GM12878 (cell line): Measurements from ENCODE around the gene RPL34. TPM values are rescaled to one million over a fixed set of nuclear protein-coding genes. Genes with fewer than 3 reads are reported as not detected.

Experiments
- ATAC-seq: fragments of 200-7000 bp; cut with Tn5 transposase; 3 replicates; pipeline ENCODE4 v1.9.1; 2020; ENCODE audit warnings: mild to moderate bottlenecking, moderate library complexity
- BruUV-seq: library from RNA; stranded (reverse); fragments of 400-500 nt; replicated peaks from 2 replicates; lab custom pipeline; 2021; lab: Mats Ljungman, UMichigan
- CTCF ChIA-PET: fragments of 300-600 bp; sonication (Branson Sonifier 250); formaldehyde crosslinking; extraction: SDS; loops from one replicate; lab custom pipeline; 2021; ENCODE audit warnings: inconsistent platforms; lab: Yijun Ruan, JAX
- POLR2A ChIA-PET: fragments of 350-600 bp; formaldehyde crosslinking; extraction: SDS; loops from one replicate; lab custom pipeline; 2021; ENCODE audit warnings: inconsistent platforms; lab: Charles Lee
- RAD21 ChIA-PET: fragments of 300-600 bp; sonication (Branson Sonifier 250); formaldehyde crosslinking; loops from one replicate; lab custom pipeline; 2023; ENCODE audit warnings: antibody characterized with exemption; ENCODE audit not compliant: unreplicated experiment; lab: Charles Lee
- SMC1A ChIA-PET: fragments of 300-600 bp; sonication (Branson Sonifier 250); formaldehyde crosslinking; loops from one replicate; lab custom pipeline; 2023; ENCODE audit not compliant: unreplicated experiment, uncharacterized antibody; lab: Charles Lee
- DNase-seq: peaks from one replicate; pipeline ENCODE4 v3.0.0-alpha.2; 2011; ENCODE audit warnings: low read depth, low spot score
- FAIRE-seq: peaks from 3 replicates; lab custom pipeline; 2011; peaks lifted over from hg19 to GRCh38; lab: Jason Lieb, UNC
- H2AFZ ChIP-seq: 2 replicates; pipeline ENCODE4 v1.6.0; 2011; ENCODE audit warnings: low read depth, low read length, control low read depth; ENCODE audit not compliant: control insufficient read depth
- H3K27ac ChIP-seq: 2 replicates; pipeline ENCODE4 v1.5.1; 2011; ENCODE audit warnings: control low read depth; ENCODE audit not compliant: control insufficient read depth, insufficient read depth
- H3K27me3 ChIP-seq, 2 experiments: replicated peaks in 1 of 2; 2 replicates each; pipeline versions ENCODE4 v1.6.0 to v1.6.1; 2011; ENCODE audit warnings: low read length in 1 of 2; ENCODE audit not compliant: control insufficient read depth in 2 of 2, insufficient read depth in 2 of 2
- H3K36me3 ChIP-seq, 2 experiments: 2 replicates each; pipeline ENCODE4 v1.5.1; 2011; ENCODE audit warnings: low read length in 1 of 2; ENCODE audit not compliant: control insufficient read depth in 2 of 2, insufficient read depth in 2 of 2
- H3K4me1 ChIP-seq: 2 replicates; pipeline ENCODE4 v1.6.1; 2011; ENCODE audit warnings: mild to moderate bottlenecking, low read length, moderate library complexity, mixed read lengths; ENCODE audit not compliant: control insufficient read depth, insufficient read depth
- H3K4me2 ChIP-seq: 2 replicates; pipeline ENCODE4 v1.6.0; 2011; ENCODE audit warnings: control low read depth; ENCODE audit not compliant: control insufficient read depth, insufficient read depth
- H3K4me3 ChIP-seq: fragments of 200-600 bp; sonication (generic); 2 replicates; pipeline ENCODE4 v1.5.1; 2016
- H3K79me2 ChIP-seq: 2 replicates; pipeline ENCODE4 v1.6.0; 2011; ENCODE audit warnings: low read length; ENCODE audit not compliant: control insufficient read depth, insufficient read depth
- H3K9ac ChIP-seq: 2 replicates; pipeline ENCODE4 v1.8.0; 2011; ENCODE audit warnings: low read length, control low read depth, mixed read lengths; ENCODE audit not compliant: control insufficient read depth, insufficient read depth
- H3K9me3 ChIP-seq: replicated peaks from 3 replicates; pipeline ENCODE4 v1.5.1; 2011; ENCODE audit warnings: mild to moderate bottlenecking, low read length; ENCODE audit not compliant: control insufficient read depth, insufficient read depth
- H4K20me1 ChIP-seq: 2 replicates; pipeline ENCODE4 v1.6.0; 2011; ENCODE audit not compliant: control insufficient read depth, insufficient read depth
- MLLT1 ChIP-seq: fragments of 450-650 bp; IDR thresholded peaks from 2 replicates; pipeline ENCODE4 v1.6.1; 2016; ENCODE audit warnings: mild to moderate bottlenecking
- PAX8 ChIP-seq: fragments of 450-650 bp; IDR thresholded peaks from 2 replicates; pipeline ENCODE4 v1.6.1; 2017; ENCODE audit warnings: mild to moderate bottlenecking, moderate library complexity
- SIX5 ChIP-seq: IDR thresholded peaks from 2 replicates; pipeline ENCODE4 v1.6.1; 2011; ENCODE audit warnings: mild to moderate bottlenecking, low read depth, low read length, moderate library complexity; ENCODE audit not compliant: severe bottlenecking
- SMAD1 ChIP-seq: fragments of 450-650 bp; IDR thresholded peaks from 2 replicates; pipeline ENCODE4 v1.6.1; 2018; ENCODE audit warnings: mild to moderate bottlenecking, low read depth; ENCODE audit not compliant: partially characterized antibody
- TCF7 ChIP-seq: IDR thresholded peaks from 2 replicates; pipeline ENCODE4 v1.6.1; 2014; ENCODE audit warnings: antibody characterized with exemption, borderline replicate concordance
- WGBS: methylation state at CpG from one replicate; pipeline ENCODE4 v1.1.6; 2016; ENCODE audit warnings: low lambda C conversion rate; ENCODE audit not compliant: insufficient replicate concordance, insufficient coverage; ENCODE audit errors: missing lambda C conversion rate; 5-methylcytosine and 5-hydroxymethylcytosine counted together
- in situ Hi-C: fragments of 300-500 bp; cut with MboI; formaldehyde crosslinking; loops from 9 replicates; pipeline ENCODE4 v1.14.3; 2018; ENCODE audit warnings: mixed read lengths
- intact Hi-C: fragments of 100-400 bp; cut with micrococcal nuclease; formaldehyde crosslinking; loops from one replicate; pipeline ENCODE4 v1.14.2; 2022; ENCODE audit not compliant: unreplicated experiment
- polyA plus RNA-seq, 11 experiments: library from polyadenylated mRNA; depleted of rRNA in 4 of 11; unstranded in 6 of 11; stranded (reverse) in 5 of 11; fragments of >200 nt; fragmentation: Nextera tagmentation in 4 of 11; fragmentation: Illumina TruSeq in 1 of 11; extraction: Ambion mirVana in 4 of 11; extraction: Trizol in 1 of 11; gene quantifications; 1 replicate in 1 of 11; 2 replicates in 10 of 11; pipeline versions ENCODE4 v1.2.1 to v1.2.3, GENCODE V29; 2011 to 2016; ENCODE audit warnings: inconsistent platforms in 2 of 11, missing spikeins in 2 of 11, low read depth in 1 of 11
- total RNA-seq, 4 experiments: library from RNA; depleted of rRNA in 3 of 4; stranded (reverse); fragments of >200 nt in 3 of 4; fragmentation: Illumina TruSeq in 1 of 4; extraction: Trizol in 1 of 4; gene quantifications; 2 replicates each; pipeline versions ENCODE4 v1.2.1 to v1.2.3, GENCODE V29; 2013 to 2021

RPL34 gene
- total and polyA plus RNA-seq, 10 of the 15 experiments (the other 5 are each of a cell fraction or from before 2014, with no cell fraction given): 1,792 to 6,697 (median 2,464) TPM

- DNase-seq: no peak
- ChIA-PET CTCF (interaction anchor here (0.6 to 2.6 kb wide), 3 partner anchors 31 to 600 kb away, joined by 3 to 14 read pairs (median 3); partner anchors contain the start of gene OSTC), RAD21 (interaction anchor here (0.9 to 1.2 kb wide), 3 partner anchors 28 to 600 kb away, joined by 3 to 11 read pairs (median 4); partner anchors contain the start of gene OSTC), POLR2A (interaction anchor here (0.8 to 3.5 kb wide), 3 partner anchors 30 to 630 kb away, joined by 3 to 31 read pairs (median 3); partner anchors contain the start of genes HADH and OSTC), SMC1A (interaction anchor here (0.8 to 3.6 kb wide), 6 partner anchors 10 to 45 kb away, joined by 3 to 16 read pairs (median 4); partner anchors contain the start of gene OSTC)
- Histone ChIP-seq H3K9ac (peak overlapping the region; percentile 31), H3K79me2 (peaks cover 42% of the 10 kb centered on the region), H3K9me3 (no peaks in the 10 kb centered on the region), H3K4me2 (peak overlapping the region; percentile 53), H3K27me3 (no peaks in the 10 kb centered on the region), H3K27ac (peak overlapping the region; percentile 95; the same call in 1 of the 2 replicates), H4K20me1 (peaks cover 4% of the 10 kb centered on the region; the same call in 1 of the 2 replicates), H3K4me3 (peak overlapping the region; percentile 49), H3K4me1 (peaks cover 8% of the 10 kb centered on the region; the same call in 1 of the 2 replicates), H3K36me3 (peaks cover 0 to 27% of the 10 kb centered on the region in 2 experiments), H2AFZ (peak overlapping the region; percentile 94)
- no peak for ATAC-seq
- intact Hi-C loops (loop anchor here (2.0 to 5.0 kb wide), 3 partner anchors 31 to 1578 kb away; partner anchors contain the start of genes ELOVL6 and OSTC), in situ Hi-C loops (no loop called here)
- WGBS: 88% methylated on average over 7 of the region's 7 CpGs
- TF ChIP-seq PAX8: no peak
- peak; percentile 30; the same call in 1 of the 2 replicates for TF ChIP-seq MLLT1
- no peak for TF ChIP-seq SMAD1
- TF ChIP-seq TCF7: 0 out of 2 replicates have a peak, but pooled peaks have one; percentile 28
- TF ChIP-seq SIX5: no peak
- FAIRE-seq: no peak
- TSS peak; percentile 98 for BruUV-seq
These were observed 840 bp upstream of the RPL34 start for GRCh38 chr4:108619372-108620100.
